K562 (cell line): Measurements from ENCODE around the gene NACA. TPM values are rescaled to one million over a fixed set of nuclear protein-coding genes. Genes with fewer than 3 reads are reported as not detected.

Experiments
- ETV5 ChIP-seq: sonication (generic); formaldehyde crosslinking; IDR thresholded peaks from 2 replicates; pipeline ENCODE4 v1.4.0; 2020; ENCODE audit warnings: low read depth, mild to moderate bottlenecking, missing genetic modification reagents
- GTF2A2 ChIP-seq: IDR thresholded peaks from 2 replicates; pipeline ENCODE4 v1.6.1; 2016; ENCODE audit warnings: mild to moderate bottlenecking, missing genetic modification characterization, missing compliant biosample characterization
- HNRNPLL ChIP-seq: fragments of 200-400 bp; formaldehyde crosslinking; IDR thresholded peaks from 2 replicates; pipeline ENCODE4 v1.6.1; 2017; ENCODE audit warnings: low read length, low read depth, mild to moderate bottlenecking; ENCODE audit not compliant: poor library complexity, severe bottlenecking
- MBD2 ChIP-seq: sonication (generic); IDR thresholded peaks from 2 replicates; pipeline ENCODE4 v1.6.1; 2016; ENCODE audit warnings: low read depth, borderline replicate concordance
- TCF3 ChIP-seq: sonication (generic); formaldehyde crosslinking; IDR thresholded peaks from 2 replicates; pipeline ENCODE4 v1.4.0; 2020; ENCODE audit warnings: mild to moderate bottlenecking, missing genetic modification reagents
- ZNF445 ChIP-seq: fragments of 250-450 bp; sonication (Bioruptor Pico); IDR thresholded peaks from 2 replicates; pipeline ENCODE4 v1.4.0; 2020; ENCODE audit warnings: low read depth, mild to moderate bottlenecking, moderate library complexity
- ZNF589 ChIP-seq: fragments of 200-800 bp; sonication (Bioruptor generic); IDR thresholded peaks from 2 replicates; pipeline ENCODE4 v1.6.1; 2016; ENCODE audit warnings: low read depth, missing genetic modification characterization, missing compliant biosample characterization
- polyA plus RNA-seq, 8 experiments: library from polyadenylated mRNA; depleted of rRNA in 4 of 8; stranded (reverse) in 5 of 8; unstranded in 3 of 8; fragments of >200 nt; fragmentation: Nextera tagmentation in 2 of 8; fragmentation: Illumina TruSeq in 1 of 8; extraction: Ambion mirVana in 2 of 8; extraction: Trizol in 1 of 8; gene quantifications; 2 replicates each; pipeline versions ENCODE4 v1.2.1 to v1.2.3, GENCODE V29; 2011 to 2014; ENCODE audit warnings: inconsistent platforms in 1 of 8, missing spikeins in 1 of 8
- total RNA-seq, 7 experiments: library from RNA; depleted of rRNA in 6 of 7; stranded (reverse); fragments of >200 nt in 6 of 7; fragmentation: Illumina TruSeq in 2 of 7; extraction: Trizol in 2 of 7; gene quantifications; 2 replicates each; pipeline versions ENCODE4 v1.2.1 to v1.2.3, GENCODE V29; 2011 to 2021; ENCODE audit warnings: low replicate concordance in 1 of 7
- TF ChIP-seq, protein P1 (sequence below): fragments of 200-800 bp; sonication (Bioruptor generic); IDR thresholded peaks from 2 replicates; pipeline ENCODE4 v1.6.1; 2017; ENCODE audit warnings: missing genetic modification characterization, missing compliant biosample characterization
- TF ChIP-seq, protein P2 (sequence below), 2 experiments: fragments of 450-650 bp; formaldehyde crosslinking in 1 of 2; IDR thresholded peaks; 2 replicates each; pipeline versions ENCODE4 v1.4.0 to v1.6.1; 2014 to 2020; ENCODE audit warnings: mild to moderate bottlenecking in 2 of 2, borderline replicate concordance in 1 of 2, low read depth in 1 of 2
- TF ChIP-seq, protein P3 (sequence below): fragments of 450-650 bp; IDR thresholded peaks from 2 replicates; pipeline ENCODE4 v1.6.1; 2016; ENCODE audit warnings: low read depth, mild to moderate bottlenecking, moderate library complexity
- TF ChIP-seq, protein P4 (sequence below), 2 experiments: fragments of 450-650 bp; IDR thresholded peaks; 2 replicates each; pipeline ENCODE4 v1.6.1; 2018; ENCODE audit warnings: mild to moderate bottlenecking in 2 of 2, low read depth in 1 of 2; ENCODE audit not compliant: partially characterized antibody in 2 of 2

Gene NACA
- total and polyA plus RNA-seq, 9 of the 15 experiments (the other 6 are each of a cell fraction or from before 2014, with no cell fraction given), result 1,030 to 2,416 (median 1,645) TPM

DNA sequence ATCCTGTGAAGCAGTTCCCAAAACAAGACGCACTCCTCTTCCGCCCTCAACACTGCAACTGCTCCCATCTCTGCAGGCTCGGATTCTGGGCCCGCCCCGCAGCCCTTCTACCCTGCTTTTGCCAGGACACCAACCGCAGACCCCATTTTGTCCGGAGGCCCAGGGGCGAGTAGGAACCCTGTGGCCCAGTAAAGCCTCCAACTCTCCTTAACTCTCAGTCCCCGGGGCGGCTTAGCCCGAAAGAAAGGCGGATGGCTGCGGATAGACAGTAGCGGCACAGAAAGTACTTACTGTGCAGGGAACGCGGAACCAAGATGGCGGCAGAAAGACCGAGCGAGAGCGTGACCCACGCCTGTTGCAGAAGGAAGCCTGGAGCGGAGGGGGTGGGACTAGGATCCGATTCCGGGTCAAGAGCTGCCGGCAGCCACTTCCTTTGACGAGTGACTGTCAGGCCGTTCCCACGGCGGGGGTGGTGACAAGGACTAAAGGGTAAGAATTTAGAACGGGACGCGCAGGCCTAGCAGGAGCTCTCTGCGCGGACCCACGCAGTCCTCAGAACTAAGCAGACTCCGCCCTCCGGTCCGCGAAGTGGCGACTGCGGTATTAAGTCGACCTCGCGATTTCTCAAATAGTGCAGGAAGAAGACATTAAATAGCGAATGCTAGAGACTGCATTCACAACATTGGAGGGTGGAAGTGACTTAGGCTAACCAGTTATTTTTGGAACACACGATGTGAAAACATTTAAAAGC, at the start of gene NACA (continued):
- TF ChIP-seq, protein P1, sequence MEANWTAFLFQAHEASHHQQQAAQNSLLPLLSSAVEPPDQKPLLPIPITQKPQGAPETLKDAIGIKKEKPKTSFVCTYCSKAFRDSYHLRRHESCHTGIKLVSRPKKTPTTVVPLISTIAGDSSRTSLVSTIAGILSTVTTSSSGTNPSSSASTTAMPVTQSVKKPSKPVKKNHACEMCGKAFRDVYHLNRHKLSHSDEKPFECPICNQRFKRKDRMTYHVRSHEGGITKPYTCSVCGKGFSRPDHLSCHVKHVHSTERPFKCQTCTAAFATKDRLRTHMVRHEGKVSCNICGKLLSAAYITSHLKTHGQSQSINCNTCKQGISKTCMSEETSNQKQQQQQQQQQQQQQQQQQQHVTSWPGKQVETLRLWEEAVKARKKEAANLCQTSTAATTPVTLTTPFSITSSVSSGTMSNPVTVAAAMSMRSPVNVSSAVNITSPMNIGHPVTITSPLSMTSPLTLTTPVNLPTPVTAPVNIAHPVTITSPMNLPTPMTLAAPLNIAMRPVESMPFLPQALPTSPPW (CRISPR knock-in tag), result peak; percentile 71
- TF ChIP-seq HNRNPLL (peak; percentile 74), TCF3 (no peak), ETV5 (peak; percentile 84; the same call in 1 of the 2 replicates), ZNF589 (CRISPR knock-in tag) (peak; percentile 74), ZNF445 (CRISPR knock-in tag) (0 out of 2 replicates have a peak, but pooled peaks have one; percentile 49), GTF2A2 (0 out of 2 replicates have a peak, but pooled peaks have one; percentile 64), MBD2 (peak; percentile 71)
- TF ChIP-seq, protein P2, sequence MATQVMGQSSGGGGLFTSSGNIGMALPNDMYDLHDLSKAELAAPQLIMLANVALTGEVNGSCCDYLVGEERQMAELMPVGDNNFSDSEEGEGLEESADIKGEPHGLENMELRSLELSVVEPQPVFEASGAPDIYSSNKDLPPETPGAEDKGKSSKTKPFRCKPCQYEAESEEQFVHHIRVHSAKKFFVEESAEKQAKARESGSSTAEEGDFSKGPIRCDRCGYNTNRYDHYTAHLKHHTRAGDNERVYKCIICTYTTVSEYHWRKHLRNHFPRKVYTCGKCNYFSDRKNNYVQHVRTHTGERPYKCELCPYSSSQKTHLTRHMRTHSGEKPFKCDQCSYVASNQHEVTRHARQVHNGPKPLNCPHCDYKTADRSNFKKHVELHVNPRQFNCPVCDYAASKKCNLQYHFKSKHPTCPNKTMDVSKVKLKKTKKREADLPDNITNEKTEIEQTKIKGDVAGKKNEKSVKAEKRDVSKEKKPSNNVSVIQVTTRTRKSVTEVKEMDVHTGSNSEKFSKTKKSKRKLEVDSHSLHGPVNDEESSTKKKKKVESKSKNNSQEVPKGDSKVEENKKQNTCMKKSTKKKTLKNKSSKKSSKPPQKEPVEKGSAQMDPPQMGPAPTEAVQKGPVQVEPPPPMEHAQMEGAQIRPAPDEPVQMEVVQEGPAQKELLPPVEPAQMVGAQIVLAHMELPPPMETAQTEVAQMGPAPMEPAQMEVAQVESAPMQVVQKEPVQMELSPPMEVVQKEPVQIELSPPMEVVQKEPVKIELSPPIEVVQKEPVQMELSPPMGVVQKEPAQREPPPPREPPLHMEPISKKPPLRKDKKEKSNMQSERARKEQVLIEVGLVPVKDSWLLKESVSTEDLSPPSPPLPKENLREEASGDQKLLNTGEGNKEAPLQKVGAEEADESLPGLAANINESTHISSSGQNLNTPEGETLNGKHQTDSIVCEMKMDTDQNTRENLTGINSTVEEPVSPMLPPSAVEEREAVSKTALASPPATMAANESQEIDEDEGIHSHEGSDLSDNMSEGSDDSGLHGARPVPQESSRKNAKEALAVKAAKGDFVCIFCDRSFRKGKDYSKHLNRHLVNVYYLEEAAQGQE (IDR thresholded peaks at IDR 0.05; ENCODE audit: borderline replicate concordance), result peak; percentile 14; the same call in 1 of the 2 replicates
- TF ChIP-seq, protein P2 (CRISPR knock-in tag; IDR thresholded peaks at IDR 0.05; ENCODE audit: low read depth), result no peak
- TF ChIP-seq, protein P3, sequence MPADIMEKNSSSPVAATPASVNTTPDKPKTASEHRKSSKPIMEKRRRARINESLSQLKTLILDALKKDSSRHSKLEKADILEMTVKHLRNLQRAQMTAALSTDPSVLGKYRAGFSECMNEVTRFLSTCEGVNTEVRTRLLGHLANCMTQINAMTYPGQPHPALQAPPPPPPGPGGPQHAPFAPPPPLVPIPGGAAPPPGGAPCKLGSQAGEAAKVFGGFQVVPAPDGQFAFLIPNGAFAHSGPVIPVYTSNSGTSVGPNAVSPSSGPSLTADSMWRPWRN, result no peak
- TF ChIP-seq, protein P4, sequence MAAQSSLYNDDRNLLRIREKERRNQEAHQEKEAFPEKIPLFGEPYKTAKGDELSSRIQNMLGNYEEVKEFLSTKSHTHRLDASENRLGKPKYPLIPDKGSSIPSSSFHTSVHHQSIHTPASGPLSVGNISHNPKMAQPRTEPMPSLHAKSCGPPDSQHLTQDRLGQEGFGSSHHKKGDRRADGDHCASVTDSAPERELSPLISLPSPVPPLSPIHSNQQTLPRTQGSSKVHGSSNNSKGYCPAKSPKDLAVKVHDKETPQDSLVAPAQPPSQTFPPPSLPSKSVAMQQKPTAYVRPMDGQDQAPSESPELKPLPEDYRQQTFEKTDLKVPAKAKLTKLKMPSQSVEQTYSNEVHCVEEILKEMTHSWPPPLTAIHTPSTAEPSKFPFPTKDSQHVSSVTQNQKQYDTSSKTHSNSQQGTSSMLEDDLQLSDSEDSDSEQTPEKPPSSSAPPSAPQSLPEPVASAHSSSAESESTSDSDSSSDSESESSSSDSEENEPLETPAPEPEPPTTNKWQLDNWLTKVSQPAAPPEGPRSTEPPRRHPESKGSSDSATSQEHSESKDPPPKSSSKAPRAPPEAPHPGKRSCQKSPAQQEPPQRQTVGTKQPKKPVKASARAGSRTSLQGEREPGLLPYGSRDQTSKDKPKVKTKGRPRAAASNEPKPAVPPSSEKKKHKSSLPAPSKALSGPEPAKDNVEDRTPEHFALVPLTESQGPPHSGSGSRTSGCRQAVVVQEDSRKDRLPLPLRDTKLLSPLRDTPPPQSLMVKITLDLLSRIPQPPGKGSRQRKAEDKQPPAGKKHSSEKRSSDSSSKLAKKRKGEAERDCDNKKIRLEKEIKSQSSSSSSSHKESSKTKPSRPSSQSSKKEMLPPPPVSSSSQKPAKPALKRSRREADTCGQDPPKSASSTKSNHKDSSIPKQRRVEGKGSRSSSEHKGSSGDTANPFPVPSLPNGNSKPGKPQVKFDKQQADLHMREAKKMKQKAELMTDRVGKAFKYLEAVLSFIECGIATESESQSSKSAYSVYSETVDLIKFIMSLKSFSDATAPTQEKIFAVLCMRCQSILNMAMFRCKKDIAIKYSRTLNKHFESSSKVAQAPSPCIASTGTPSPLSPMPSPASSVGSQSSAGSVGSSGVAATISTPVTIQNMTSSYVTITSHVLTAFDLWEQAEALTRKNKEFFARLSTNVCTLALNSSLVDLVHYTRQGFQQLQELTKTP (IDR thresholded peaks at IDR 0.05; ENCODE audit: low read depth in 1 of 2, partially characterized antibody in 2 of 2), result peak; percentile 19 to 93
